Dermis microvascular lymphatic vessel endothelial cell (primary cell): ENCODE data around the gene BBS12. TPM values are rescaled to one million over a fixed set of nuclear protein-coding genes. Genes with fewer than 3 reads are reported as not detected.

Experiments
- DNase-seq, 2 donors: peaks; one replicate each; pipeline versions ENCODE4 v3.0.0 to v3.0.0-alpha.2; 2010; ENCODE audit warnings: low read depth in 2 of 2
- total RNA-seq: library from RNA; depleted of rRNA; stranded (reverse); fragments of >200 nt; gene quantifications from 2 replicates; pipeline ENCODE4 v1.2.1, GENCODE V29; 2014

Gene BBS12
- total RNA-seq = 4.3 and 4.4 TPM in 2 replicates

DNA sequence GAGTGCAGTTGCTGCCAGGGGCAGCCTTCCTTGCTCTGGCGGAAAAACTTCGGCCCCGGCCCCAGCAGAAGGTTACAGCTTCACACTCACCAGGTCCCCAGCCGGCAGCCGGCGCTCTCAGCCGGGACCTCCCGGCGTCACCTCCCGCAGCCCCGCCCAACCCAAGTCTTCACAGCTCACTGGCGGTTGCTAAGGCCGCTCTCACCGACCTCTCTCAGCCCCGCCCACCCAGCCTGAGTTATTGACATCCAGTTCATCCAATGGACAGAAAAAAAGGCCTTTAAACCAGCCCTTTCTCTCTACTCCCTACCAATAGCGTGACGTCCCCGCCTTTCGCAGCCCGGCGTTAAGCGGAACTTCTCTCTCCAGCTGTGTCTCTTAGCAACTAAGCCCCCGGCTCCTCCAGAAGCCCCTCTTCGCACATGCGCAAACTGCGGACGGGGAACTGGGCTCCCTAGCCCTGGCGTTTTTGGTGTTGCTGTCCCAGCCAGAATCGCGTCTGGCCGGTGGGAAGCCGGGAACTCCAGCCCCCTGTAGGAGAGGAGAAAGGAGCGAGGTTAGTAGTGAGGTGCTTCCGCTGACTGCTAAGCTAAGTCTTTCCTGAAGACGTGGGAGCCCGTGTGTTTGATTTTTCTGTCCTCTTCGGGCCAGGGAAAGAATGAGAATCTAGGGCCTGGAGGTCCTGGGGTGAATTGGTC, at the start of gene BBS12:
TSS of gene BBS12 (plus strand) at position 376 of the 698 bp plus-strand sequence. CDS start 9,189 bp downstream, outside the sequence.
- DNase-seq = peak; percentile 99 to 100

DNA sequence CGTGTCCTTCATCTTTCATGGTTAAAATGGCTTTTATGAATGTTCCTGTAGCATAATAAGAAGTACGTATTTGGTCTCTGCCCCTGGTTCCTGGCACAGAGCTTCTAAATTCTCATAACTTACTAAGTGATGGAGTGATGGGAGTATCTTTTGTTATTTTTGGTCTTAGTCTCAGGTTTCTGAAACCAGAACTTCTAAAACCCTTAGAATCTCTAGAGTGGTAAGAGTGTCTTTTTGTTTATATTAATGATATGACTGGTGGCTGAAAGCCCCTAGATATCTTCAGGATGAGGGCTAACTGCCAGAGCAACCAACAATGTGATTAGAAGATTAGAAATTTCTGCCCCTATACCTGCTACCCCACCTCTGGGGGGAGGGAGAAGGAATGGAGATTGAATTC, 45.8 kb upstream of the BBS12 start:
- DNase-seq = no peak

DNA sequence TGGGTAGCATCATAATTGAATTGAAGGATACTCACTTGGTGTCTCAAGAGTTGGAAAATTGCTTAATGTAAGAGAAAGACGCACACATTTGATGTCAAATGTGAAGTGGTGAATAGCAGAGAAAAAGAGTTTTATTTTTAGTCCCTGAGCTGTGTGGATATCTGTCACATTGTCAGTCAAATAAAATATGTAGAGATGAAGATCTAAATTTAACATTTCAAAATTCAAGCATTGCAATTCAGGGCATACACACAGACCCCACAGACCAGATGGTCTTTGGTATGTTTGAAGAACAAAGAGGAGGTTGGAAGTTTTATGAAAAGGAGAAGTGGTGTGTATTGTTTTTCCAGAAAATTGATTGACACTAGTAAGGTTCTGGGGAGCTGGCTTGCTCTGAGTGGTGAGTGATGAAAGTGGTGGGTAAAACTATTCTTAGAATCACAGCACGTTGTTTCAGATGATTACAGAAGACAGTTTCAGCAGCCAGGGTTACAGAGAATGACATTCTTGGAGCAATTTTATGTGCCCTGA, 44.9 kb upstream of the BBS12 start:
- DNase-seq = no peak

DNA sequence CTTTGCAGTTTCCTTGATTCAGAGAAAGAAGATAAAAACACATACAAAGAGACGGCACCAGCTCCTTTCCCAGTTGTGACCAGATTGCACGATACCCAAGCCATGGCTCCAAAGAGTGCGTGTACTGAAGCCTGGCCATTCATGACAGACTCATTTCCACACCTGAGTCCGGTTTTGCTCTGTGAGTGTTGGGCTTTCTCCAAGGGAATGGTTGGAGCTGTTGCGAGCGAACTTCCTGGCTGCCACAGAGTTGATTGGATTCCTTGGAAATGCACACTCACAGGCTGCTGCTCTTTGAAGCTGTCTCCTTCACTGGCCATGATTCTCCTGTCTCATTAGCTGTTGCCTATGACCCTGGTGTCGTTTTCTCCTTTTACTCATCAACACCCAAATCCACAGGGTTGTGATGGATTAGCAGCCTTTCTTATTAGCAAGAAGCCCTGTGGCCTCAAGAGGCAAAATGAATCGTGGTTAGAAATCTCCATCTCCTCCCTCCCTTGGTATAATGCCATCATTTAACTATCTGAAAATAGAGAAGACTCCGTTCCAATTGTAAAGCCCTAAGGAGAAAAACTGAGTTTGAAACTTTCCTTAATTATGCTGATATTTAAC, 43.9 kb upstream of the BBS12 start:
- DNase-seq = peak in 1 of 2 donors; percentile 17

DNA sequence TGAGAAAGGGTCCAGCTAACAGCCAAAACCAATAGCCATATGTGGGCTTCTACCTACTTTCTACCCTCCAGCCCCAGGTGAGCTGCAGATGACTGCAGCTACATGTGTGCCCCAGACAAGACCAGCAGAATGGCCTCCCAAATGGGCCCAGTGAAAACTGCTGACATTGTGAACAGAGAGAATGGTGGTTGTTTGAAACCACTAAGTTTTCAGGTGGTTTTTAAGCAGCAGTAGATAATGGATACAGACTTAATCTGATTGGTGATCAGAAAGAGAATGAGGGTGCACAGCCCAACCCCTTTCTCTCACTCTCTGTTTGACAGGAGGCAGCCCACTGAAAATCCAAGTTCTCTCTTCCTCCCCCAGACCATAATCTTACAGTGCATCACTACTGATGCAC, 42.5 kb upstream of the BBS12 start:
- no peak for DNase-seq

DNA sequence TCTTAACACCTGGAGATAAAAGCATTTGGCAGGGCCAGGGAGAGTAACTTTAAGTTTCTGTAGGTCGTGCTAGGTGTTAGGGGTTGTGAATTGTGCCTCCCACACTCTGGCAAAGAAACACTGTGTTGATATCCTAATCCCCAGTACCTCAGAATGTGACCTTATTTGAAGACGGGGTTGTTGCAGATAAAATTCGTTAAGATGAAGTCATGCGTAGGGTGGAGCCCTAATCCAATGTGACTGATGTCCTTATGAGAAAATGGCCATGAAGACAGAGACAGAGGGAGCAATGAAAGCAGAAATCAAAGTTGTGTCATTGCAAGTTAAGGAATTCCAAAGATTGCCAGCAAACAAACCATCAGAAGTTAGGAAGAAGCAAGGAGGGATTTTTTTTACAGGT, 40.5 kb upstream of the BBS12 start:
- no peak for DNase-seq

DNA sequence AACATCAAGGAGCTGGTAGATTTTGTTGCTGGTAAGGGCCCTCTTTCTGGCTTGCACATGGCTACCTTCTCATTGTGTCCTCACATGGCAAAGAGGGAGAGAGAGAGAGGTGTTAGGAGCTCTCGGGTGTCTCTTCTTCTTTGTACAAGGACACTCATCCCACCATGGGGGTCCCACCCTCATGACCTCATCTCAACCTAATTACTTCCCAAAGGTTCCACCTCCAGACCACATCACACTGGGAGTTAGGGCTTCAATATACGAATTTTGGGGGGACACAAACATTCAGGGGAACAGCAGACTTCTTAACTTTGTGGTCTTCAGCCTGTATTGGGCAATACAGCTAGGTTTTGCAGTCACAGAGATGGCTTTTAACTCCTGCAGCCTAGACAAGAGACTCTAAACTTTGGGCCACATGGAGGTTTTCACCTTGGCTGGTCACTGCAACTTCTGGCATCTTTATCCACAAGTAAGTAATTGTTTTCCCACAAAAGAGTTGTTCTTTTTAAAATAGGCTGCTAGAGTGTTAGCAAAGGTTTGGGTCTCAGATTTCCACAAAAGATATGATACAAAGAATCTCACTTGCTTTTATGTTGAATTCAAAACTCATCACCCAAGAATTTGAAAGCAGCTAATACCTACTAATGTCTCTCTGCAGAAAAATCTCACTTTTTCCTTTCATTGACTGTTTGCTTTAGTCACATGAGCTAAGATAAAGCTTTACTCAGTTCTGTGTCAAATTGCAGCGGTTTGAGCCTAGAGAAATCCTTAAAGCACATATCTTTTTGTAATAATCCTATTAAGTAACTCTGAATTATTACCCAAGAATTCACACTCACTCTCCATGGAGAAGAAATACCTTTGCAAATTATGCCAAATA, 39.6 kb upstream of the BBS12 start:
- DNase-seq = no peak

DNA sequence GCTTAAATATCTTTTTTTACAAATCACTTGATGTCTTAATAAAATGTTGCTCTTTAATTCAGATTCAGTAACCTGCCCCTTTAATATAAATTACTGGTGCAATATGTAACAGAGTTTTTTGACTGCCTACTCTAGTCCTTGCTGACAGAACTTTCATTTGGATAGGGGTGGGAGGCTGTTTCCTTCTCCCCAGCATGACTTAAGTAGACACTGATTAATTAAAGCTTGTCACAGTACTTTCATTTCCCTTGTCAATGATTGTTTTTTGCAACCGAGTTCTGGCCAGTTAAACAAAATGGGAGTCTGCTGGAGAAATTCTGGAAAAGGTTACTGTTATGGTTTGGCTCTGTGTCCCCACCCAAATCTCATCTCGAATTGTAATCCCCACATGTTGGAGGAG, 37.3 kb upstream of the BBS12 start:
- no peak for DNase-seq

DNA sequence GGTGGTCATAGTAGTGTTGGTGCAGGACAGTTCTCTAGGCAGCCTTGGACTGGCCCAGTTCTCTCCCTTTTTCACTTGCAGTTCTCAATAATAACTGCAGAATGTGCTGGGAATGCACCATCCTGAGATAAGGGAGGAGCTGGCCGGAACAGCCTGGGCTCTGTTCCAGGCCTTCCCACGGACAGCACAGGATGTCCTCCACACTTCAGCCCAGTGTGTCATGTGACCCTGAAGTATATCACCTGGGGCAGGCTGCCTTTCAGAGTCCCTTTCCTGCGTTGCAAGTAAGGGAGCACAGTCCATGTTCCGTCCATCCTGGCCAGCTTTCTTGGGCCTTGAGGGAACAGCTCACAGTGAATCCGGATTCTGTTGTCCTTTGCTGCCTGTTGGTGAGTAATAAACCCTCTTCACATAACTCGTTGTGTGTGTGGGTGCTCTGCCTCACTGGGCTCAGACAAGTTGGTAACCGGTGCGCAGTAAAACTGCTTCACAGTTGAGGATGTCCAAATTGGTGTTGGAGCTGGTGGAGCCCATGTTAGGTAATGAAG, 32.3 kb upstream of the BBS12 start:
- DNase-seq = peak; percentile 35 to 69

DNA sequence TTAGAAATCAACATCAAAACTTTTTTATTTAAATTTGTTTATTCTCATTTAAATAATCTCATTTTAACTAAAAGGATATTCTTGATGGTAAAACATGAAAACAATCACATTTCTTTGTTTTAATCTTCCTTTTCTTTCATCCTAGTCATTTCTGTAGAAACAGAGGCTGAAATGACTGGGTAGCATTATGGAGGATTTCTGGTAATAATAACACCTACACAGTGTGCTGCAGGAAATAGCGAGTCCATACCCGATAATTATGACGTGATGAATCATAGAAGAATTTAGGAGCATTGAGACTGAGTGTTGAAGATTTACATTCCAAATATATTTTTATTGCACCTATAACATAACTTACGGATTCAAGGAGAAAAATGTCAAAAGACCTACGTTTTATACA, 31.4 kb upstream of the BBS12 start:
- no peak for DNase-seq

DNA sequence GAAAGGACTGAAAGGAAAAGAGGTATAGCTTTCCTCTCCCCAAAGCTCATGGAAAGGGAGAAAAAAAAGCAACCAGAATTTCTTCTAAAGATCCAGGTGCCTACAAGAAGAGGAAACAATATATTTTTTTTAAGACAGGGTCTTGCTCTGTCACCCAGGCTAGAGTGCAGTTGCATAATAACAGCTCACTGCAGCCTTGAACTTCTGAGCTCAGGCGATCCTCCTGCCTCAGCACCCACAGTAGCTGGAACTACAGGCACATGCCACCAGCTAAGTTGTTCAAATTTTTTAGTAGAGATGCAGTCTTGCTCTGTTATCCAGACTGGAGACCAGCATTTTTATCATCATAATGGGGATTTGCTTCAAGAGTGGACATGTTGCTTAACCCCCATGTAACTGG, 30.5 kb upstream of the BBS12 start:
- no peak for DNase-seq

DNA sequence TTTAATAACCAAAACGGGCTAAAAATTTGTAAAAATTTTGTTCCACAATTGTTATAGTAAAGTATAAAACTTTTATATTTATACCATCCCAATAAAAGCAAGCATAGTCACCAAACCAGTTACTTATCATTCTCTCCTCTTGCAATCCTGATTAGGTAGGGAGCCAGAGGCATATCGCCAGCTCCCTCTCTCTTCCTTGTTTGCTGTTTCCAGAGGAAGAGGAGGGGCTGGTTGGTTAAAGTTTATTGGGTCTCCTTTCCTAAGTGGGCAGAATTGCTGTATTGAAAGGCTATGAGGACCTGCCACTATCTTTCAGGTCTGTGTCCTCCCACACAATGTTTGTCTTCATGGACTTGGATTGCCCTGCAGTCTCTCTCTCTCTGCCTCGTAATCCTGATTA, 29.6 kb upstream of the BBS12 start:
- no peak for DNase-seq

DNA sequence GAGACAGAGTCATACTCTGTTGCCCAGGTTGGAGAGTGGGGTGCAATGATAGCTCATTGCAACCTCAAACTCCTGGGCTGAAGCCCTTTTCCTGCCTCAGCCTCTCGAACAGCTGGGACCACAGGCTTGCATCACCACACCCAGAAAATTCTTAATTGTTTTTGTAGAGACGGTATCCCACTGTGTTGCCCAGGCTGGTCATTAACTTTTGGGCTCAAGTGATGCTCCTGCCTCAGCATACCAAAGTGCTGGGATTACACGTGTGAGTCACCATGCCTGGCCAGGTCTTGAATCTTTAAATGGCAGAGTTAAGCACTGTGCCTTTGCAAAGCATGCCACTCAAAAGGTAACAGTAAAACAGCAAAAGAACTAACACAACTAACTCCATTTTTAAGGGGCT, 28.6 kb upstream of the BBS12 start:
- no peak for DNase-seq

DNA sequence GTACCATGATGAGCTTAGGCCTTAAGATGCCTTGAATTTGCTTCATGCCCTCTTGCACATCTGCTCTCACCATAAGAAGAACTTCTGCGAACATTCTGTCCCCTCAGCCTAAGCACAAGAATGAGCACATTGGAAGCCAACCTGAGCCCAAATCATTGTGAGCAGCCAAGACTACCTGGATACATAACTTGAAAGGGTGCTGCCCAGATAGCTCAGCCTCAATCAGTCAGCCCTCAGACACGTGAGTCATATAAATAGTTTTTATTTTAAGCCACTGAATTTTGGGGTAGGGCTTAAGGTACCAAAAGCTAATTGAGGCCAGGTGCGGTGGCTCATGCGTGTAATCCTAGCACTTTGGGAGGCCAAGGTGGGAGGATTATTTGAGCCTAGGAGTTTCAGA, 27.5 kb upstream of the BBS12 start:
- DNase-seq = no peak

DNA sequence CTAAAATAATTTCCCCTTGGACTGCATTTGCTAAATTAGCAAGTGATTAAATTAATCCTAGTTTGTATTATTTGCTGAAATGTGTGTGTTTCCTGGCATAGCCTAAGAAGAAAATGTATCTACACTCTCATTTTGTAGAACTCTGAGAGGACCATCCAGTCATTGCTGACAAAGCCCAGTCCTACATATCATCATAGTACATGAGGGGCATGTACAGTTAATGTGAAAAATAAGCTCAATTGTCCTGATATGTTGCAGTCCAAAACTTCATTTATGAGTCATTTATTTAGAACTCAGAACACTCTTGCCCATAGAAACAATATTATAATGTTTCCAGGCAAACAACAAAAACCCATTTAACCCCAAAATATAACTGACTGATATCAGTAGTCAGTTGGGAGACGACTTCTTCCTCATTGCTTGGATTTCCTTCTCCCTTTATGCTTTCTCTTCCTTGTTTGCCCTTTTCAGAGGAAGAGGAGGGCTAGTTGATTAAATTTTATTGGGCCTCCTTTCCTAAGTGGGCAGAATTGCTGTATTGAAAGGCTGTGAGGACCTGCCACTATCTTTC, 26.9 kb upstream of the BBS12 start:
- no peak for DNase-seq

DNA sequence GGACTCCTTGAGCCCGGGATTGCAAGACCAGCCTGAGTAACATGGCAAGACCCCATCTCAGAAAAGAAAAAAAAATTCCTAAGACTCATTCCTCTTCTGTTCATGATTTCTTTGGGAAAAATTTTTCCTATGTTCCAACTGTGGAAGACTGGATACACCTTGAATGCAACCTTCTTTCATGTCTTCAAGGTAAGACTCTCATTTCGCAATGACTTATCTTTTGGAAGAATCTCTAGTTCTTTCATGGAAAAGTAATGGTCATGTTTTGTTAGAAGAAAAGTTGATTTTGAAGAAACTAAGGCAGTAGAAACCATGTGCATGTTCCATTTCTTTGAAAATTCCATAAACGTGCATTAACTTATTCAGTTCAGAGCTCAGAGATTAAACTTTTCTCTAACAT, 26.0 kb upstream of the BBS12 start:
- no peak for DNase-seq

DNA sequence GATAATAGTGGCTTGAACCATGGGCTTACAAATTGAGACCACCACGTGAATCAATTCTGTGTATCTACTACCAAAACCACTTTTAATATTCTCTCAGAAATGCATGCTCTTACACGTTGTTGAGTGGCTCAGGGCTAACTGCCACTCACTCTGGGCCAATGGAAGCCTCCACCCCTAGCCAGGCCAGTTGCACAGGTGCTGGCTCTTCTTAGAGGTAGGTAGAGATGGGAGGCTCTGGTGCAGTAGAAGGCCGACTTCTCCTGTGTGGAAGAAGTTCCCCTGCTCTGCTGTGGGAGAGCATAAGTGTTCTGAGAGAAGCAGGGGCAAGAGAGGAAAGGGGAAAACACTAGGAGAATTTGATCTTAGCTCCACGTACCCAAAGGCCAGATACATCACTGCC, 25.0 kb upstream of the BBS12 start:
- no peak for DNase-seq

DNA sequence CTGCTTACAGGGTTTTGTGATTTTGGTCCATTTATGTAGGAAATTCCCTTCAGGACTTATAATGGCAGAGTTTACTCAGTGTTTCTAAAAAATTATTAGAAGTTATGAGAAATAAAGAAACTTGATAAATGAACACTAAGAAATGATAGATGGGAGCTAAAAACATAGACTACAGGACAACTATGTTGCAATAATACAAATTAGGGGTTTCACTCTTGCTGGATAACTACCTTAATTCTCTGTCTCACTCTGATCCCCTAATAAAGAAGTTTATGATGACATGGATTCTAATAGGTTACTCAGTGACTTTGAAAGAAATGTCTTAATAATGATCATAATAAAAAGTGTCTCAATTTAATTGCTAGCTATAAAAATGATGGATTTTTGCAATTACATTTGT, 23.3 kb upstream of the BBS12 start:
- no peak for DNase-seq

DNA sequence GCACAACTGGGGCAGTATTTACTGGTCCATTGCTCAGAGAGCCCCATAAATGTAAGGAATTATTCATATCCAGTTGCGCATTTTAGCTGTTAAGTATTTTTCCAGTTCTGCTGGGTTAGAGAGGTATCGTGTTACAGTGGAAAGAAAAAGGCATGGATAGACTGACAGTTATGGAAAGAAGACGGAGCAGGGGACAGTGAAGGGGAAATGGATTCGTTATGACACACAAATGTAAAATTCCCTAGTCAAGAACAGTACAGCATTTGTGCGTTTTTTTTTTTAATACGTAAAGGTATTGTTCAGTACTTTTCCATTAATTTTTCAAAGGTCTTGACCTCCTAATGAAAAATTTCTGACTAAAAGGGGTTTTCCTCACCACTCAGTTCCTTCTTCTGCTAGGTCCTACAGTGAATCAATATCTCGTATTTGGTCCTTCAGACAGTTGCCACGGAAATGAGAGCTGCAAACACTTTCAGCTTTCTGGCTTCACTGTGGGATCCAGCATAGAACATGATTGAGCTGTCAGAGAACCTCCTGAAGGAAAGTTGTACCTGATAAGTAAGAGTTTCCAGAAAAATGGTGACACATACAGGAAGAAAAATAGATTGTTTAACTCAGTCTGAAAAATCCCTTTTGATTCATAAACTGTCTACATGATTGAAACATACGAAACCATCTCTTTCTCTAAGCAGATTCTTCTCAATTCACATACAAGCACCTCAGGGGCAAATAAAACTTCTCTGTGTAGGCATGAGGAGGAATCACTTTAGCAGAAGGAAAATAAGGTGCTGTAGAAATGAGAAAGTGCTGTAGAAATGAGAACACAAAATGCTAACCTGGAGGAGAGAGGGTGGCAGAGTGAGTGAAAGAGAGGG, 21.8 kb upstream of the BBS12 start:
- DNase-seq = peak; percentile 84 to 86

DNA sequence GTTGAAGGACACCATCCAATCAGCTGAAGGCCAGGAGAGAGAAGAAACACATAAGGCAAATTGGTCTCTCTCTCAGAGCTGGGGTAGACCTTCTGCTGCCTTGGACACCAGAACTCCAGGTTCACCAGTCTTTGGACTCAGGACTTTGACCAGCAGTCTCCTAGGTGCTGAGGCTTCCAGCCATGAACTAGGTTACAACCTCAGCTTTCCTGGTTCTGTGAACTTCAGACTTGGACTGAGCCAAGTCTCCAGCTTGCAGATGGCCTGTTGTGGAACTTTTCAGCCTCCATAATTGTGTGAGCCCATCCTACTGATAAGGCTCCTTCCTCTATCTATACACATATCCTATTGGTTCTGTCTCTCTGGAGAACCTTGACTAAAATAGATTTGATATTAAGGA, 20.6 kb upstream of the BBS12 start:
- DNase-seq = no peak

DNA sequence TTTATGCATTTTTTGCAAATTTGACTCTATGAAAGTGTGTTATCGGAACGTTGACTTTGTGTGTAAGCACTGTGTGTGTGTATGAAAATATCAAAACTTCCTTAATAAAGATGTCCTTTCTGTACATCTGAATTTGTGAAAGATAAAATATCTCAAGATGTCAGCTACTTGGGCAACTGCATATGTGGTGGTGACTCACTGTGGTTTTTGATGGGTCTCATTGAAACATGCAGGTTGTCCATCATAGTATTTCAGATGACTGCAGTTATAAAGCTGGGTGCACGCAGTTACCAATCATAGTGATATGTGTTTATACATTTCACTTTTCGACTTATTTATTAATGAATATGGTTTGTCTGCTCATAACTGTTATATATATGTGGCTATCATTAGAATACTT, 19.7 kb upstream of the BBS12 start:
- DNase-seq = no peak
